Smooth muscle cell (in vitro differentiated cells): ENCODE data around the gene ZNF438. TPM values are rescaled to one million over a fixed set of nuclear protein-coding genes. Genes with fewer than 3 reads are reported as not detected.

ENCODE experiments used
- DNase-seq: peaks from one replicate; lab custom pipeline; 2025; ENCODE audit not compliant: unreplicated experiment; lab: John Stamatoyannopoulos, UW
- H2AFZ ChIP-seq: fragments of 200-600 bp; sonication (generic); 2 replicates; pipeline ENCODE4 v1.6.0; 2016; ENCODE audit warnings: antibody characterized with exemption, low read depth, mild to moderate bottlenecking
- H3F3A ChIP-seq: fragments of 200-600 bp; sonication (generic); 2 replicates; pipeline ENCODE4 v1.6.0; 2017; ENCODE audit warnings: antibody characterized with exemption, low read depth
- H3K27ac ChIP-seq: fragments of 200-600 bp; sonication (generic); 2 replicates; pipeline ENCODE4 v1.5.1; 2016; ENCODE audit warnings: low read depth, mild to moderate bottlenecking
- H3K27me3 ChIP-seq: fragments of 200-600 bp; sonication (generic); 2 replicates; pipeline ENCODE4 v1.6.1; 2016; ENCODE audit warnings: low read depth, mild to moderate bottlenecking
- H3K36me3 ChIP-seq: fragments of 200-600 bp; sonication (generic); 2 replicates; pipeline ENCODE4 v1.5.1; 2016; ENCODE audit warnings: low read depth
- H3K4me1 ChIP-seq: fragments of 200-600 bp; sonication (generic); 2 replicates; pipeline ENCODE4 v1.5.1; 2016; ENCODE audit warnings: low read depth
- H3K4me2 ChIP-seq: fragments of 200-600 bp; sonication (generic); 2 replicates; pipeline ENCODE4 v1.6.0; 2016; ENCODE audit warnings: mild to moderate bottlenecking
- H3K4me3 ChIP-seq: fragments of 200-600 bp; sonication (generic); 2 replicates; pipeline ENCODE4 v1.5.1; 2016; ENCODE audit warnings: mild to moderate bottlenecking
- H3K79me2 ChIP-seq: fragments of 200-600 bp; sonication (generic); 2 replicates; pipeline ENCODE4 v1.6.0; 2016; ENCODE audit warnings: low read depth, mild to moderate bottlenecking
- H3K9ac ChIP-seq: fragments of 200-600 bp; sonication (generic); 2 replicates; pipeline ENCODE4 v1.6.0; 2016; ENCODE audit warnings: low read depth
- H3K9me3 ChIP-seq: fragments of 200-600 bp; sonication (generic); replicated peaks from 2 replicates; pipeline ENCODE4 v1.5.1; 2016; ENCODE audit warnings: low read depth
- H4K20me1 ChIP-seq: fragments of 200-600 bp; sonication (generic); 2 replicates; pipeline ENCODE4 v1.6.0; 2016; ENCODE audit warnings: low read depth
- WGBS: methylation state at CpG from one replicate; pipeline ENCODE4 v1.1.7; 2016; ENCODE audit warnings: low lambda C conversion rate; 5-methylcytosine and 5-hydroxymethylcytosine counted together
- polyA plus RNA-seq: library from polyadenylated mRNA; unstranded; fragments of >200 nt; fragmentation: Nextera tagmentation; extraction: Ambion mirVana; gene quantifications from 2 replicates; pipeline ENCODE4 v1.2.1, GENCODE V29; 2016
- total RNA-seq: library from RNA; depleted of rRNA; stranded (reverse); fragments of >200 nt; gene quantifications from 2 replicates; pipeline ENCODE4 v1.2.3, GENCODE V29; 2014
- TF ChIP-seq, protein P1 (sequence below): fragments of 200-600 bp; sonication (generic); IDR thresholded peaks from 2 replicates; pipeline ENCODE4 v1.5.1; 2017; ENCODE audit warnings: borderline replicate concordance, mild to moderate bottlenecking, antibody characterized with exemption; ENCODE audit not compliant: insufficient read depth, poor library complexity, severe bottlenecking

The ZNF438 gene
- 3.4 TPM in 2 replicates for total RNA-seq
- polyA plus RNA-seq, result 2.8 and 3.2 TPM in 2 replicates

DNA sequence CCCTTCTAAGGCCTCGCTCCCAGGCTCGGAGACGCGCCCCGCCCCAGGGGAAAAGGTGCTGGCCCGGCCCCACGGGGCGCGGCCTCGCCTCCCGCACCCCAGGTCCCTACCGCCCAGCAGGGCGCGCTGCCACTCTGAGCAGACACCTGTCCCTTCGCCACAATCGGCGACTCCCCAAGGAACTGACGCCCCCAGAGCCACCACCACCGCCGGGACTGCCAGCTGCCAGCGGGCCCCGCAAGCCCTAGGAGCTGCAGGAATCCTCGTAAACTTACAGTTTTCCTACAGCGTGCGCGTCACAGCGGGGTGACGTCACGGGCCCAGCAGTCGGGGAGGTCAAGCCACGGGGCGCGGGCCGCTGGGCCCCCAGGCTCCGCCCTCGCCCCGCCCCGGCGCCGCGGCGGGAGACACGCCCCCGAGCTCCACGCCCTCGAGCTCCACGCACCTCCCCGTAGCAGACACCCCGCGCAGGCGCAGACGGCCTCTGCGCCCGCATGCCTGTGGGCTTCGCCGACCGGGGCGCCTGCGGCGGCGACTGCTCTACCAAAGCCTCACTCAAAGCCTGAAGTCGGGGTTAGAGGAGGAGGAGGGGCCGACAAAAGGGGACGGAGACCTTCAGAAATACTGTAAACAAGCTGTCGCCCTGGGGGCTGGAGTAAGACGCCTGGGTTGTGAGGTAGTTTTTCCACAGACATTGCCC, at the start of gene ZNF438:
Gene ZNF438, minus strand, starts transcription at position 308 of the 700 bp plus-strand sequence. CDS start 154,831 bp downstream, outside the sequence.
- Histone ChIP-seq H3K4me3 (peak within 1 kb of the TSS; percentile 74), H3K79me2 (no peaks in the 10 kb centered on the region), H3K27ac (peak within 1 kb of the TSS; percentile 97), H3K9me3 (no peaks in the 10 kb centered on the region), H3K4me1 (peaks cover 22% of the 10 kb centered on the region), H4K20me1 (no peaks in the 10 kb centered on the region), H3F3A (peaks cover 13% of the 10 kb centered on the region), H3K27me3 (no peaks in the 10 kb centered on the region), H3K4me2 (peak within 1 kb of the TSS; percentile 85), H3K36me3 (no peaks in the 10 kb centered on the region), H2AFZ (peak within 1 kb of the TSS; percentile 67), H3K9ac (peak within 1 kb of the TSS; percentile 90)
- TF ChIP-seq, protein P1, sequence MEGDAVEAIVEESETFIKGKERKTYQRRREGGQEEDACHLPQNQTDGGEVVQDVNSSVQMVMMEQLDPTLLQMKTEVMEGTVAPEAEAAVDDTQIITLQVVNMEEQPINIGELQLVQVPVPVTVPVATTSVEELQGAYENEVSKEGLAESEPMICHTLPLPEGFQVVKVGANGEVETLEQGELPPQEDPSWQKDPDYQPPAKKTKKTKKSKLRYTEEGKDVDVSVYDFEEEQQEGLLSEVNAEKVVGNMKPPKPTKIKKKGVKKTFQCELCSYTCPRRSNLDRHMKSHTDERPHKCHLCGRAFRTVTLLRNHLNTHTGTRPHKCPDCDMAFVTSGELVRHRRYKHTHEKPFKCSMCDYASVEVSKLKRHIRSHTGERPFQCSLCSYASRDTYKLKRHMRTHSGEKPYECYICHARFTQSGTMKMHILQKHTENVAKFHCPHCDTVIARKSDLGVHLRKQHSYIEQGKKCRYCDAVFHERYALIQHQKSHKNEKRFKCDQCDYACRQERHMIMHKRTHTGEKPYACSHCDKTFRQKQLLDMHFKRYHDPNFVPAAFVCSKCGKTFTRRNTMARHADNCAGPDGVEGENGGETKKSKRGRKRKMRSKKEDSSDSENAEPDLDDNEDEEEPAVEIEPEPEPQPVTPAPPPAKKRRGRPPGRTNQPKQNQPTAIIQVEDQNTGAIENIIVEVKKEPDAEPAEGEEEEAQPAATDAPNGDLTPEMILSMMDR, result peak; percentile 49
- 1% methylated on average over 40 of the region's 66 CpGs for WGBS
- DNase-seq, result peak; percentile 95

GRCh38 chr10:31076610-31076988, 44.9 kb upstream of the ZNF438 start:
- no peaks in the 10 kb centered on the region for H4K20me1 ChIP-seq
- no peak overlapping the region for H3K9ac ChIP-seq
- H3K4me3 ChIP-seq, result no peak overlapping the region
- H3K27ac ChIP-seq, result no peak overlapping the region
- H3K79me2 ChIP-seq, result no peaks in the 10 kb centered on the region
- H3K4me2 ChIP-seq, result no peak overlapping the region
- peaks cover 4% of the 10 kb centered on the region for H3K4me1 ChIP-seq
- H3F3A ChIP-seq, result no peaks in the 10 kb centered on the region
- H3K27me3 ChIP-seq, result no peaks in the 10 kb centered on the region
- H3K9me3 ChIP-seq, result no peaks in the 10 kb centered on the region
- no peaks in the 10 kb centered on the region for H3K36me3 ChIP-seq
- DNase-seq, result no peak
- WGBS, result 96% methylated on average over 6 of the region's 6 CpGs
- H2AFZ ChIP-seq, result no peak overlapping the region
- TF ChIP-seq, protein P1, result no peak

DNA sequence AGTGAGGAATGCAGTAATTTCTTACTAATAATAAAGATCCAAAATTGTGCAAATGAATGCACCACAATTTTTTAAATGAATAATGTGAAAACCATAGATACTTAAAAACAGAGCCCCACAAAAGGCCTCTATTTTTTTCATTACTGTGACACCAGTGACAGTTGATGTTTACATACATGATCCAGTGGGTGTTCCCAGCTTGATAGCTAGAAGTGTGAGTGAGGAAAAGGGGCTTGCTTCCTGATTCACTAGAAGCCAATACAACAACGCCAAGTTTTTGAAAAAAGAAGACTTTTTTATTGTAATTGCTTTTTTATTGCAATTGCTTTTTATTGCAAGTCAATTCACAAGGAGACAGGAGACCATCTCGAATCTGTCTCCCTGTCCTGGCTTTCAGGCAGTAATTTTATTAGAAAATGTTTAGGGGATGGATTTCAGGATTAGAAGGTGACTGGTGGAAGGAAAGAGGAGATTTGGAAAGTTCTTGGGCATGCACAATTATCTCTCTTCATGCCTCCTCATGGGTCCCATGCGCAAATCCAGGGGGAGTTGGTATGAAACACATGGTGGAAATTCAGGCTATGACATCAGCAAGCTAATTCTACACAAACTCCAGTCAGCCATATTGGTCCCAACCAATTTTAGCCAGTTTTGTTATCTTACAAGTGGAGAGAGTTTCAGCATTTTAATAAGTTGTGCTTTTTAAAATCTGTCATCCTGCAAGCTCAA, 44.4 kb upstream of the ZNF438 start:
- H3K4me2 ChIP-seq, result no peak overlapping the region
- WGBS, result 78% methylated on average over 3 of the region's 3 CpGs
- H3K4me1 ChIP-seq, result no peaks in the 10 kb centered on the region
- no peaks in the 10 kb centered on the region for H3K9me3 ChIP-seq
- no peaks in the 10 kb centered on the region for H3F3A ChIP-seq
- no peak overlapping the region for H2AFZ ChIP-seq
- no peak for DNase-seq
- H3K36me3 ChIP-seq, result no peaks in the 10 kb centered on the region
- TF ChIP-seq, protein P1, result no peak
- no peaks in the 10 kb centered on the region for H4K20me1 ChIP-seq
- no peak overlapping the region for H3K9ac ChIP-seq
- H3K27ac ChIP-seq, result no peak overlapping the region
- no peaks in the 10 kb centered on the region for H3K27me3 ChIP-seq
- no peaks in the 10 kb centered on the region for H3K79me2 ChIP-seq
- no peak overlapping the region for H3K4me3 ChIP-seq
